ENCODE measurements around the gene TMEM132A. TPM values are rescaled to one million over a fixed set of nuclear protein-coding genes. Genes with fewer than 3 reads are reported as not detected.

The TMEM132A gene
- polyA plus RNA-seq, 1 of the 3 experiments (the other 2 are of a cell fraction) = 66.9 TPM

GRCh38 chr11:60964801-60965200 lies 40.5 kb downstream of the TMEM132A start:
- H3K9me2 ChIP-seq = no peaks in the 10 kb centered on the region
- H3K9me3 ChIP-seq = no peaks in the 10 kb centered on the region
- 47% methylated on average over 6 of the region's 6 CpGs for WGBS (ENCODE audit: low lambda C conversion rate)
- H3K79me2 ChIP-seq (ENCODE audit: insufficient read depth) = no peaks in the 10 kb centered on the region
- TF ChIP-seq ZBTB33 (IDR thresholded peaks at IDR 0.05; ENCODE audit: borderline replicate concordance, low read depth) = no peak
- TF ChIP-seq GATA2 (CRISPR knock-in tag; IDR thresholded peaks at IDR 0.05) = no peak
- no peak for TF ChIP-seq IRF3 (IDR thresholded peaks at IDR 0.05; ENCODE audit: low read depth, low read length)
- TF ChIP-seq GABPA (IDR thresholded peaks at IDR 0.05; ENCODE audit: low read depth) = no peak
- TF ChIP-seq EZH2phosphoT487 (IDR thresholded peaks at IDR 0.05; ENCODE audit: borderline replicate concordance, low read depth) = no peak
- no peak for TF ChIP-seq JUND (IDR thresholded peaks at IDR 0.05)
- TF ChIP-seq TCF12 (IDR thresholded peaks at IDR 0.05) = no peak
- no peak for TF ChIP-seq FOXM1 (IDR thresholded peaks at IDR 0.05; ENCODE audit: low read depth)
- TF ChIP-seq ELF1 (IDR thresholded peaks at IDR 0.05) = no peak
- TF ChIP-seq, protein P1, sequence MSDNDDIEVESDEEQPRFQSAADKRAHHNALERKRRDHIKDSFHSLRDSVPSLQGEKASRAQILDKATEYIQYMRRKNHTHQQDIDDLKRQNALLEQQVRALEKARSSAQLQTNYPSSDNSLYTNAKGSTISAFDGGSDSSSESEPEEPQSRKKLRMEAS (IDR thresholded peaks at IDR 0.05; ENCODE audit: low read depth) = no peak
- TF ChIP-seq FOXJ3 (CRISPR knock-in tag; IDR thresholded peaks at IDR 0.05) = no peak
- no peak overlapping the region for H3K4me3 ChIP-seq (ENCODE audit: low read depth in 2 of 2, low read length in 1 of 2)
- CTCF ChIA-PET = interaction anchor here (1.0 to 1.3 kb wide), 2 partner anchors 29 to 65 kb away, joined by 3 read pairs; no protein-coding TSS in a partner anchor
- DNase-seq = no peak
- no peaks in the 10 kb centered on the region for H3F3A ChIP-seq (replicated peaks; ENCODE audit: insufficient read depth)
- no peaks in the 10 kb centered on the region for H3K36me3 ChIP-seq (replicated peaks in 1 of 2; ENCODE audit: control insufficient read depth in 1 of 2, insufficient read depth in 2 of 2, low read length in 1 of 2)
- H3K4me2 ChIP-seq = no peak overlapping the region
- H3K27ac ChIP-seq (ENCODE audit: low read depth in 2 of 2, low read length in 1 of 2) = no peak overlapping the region
- H2AFZ ChIP-seq (ENCODE audit: low read depth) = no peak overlapping the region
- H3K9ac ChIP-seq = no peak overlapping the region
- POLR2A ChIA-PET = no interaction called here
- no peaks in the 10 kb centered on the region for H3K4me1 ChIP-seq (ENCODE audit: control insufficient read depth in 1 of 2, insufficient read depth in 2 of 2, low read depth in 1 of 2, low read length in 1 of 2)
- H3K27me3 ChIP-seq (ENCODE audit: insufficient read depth) = peaks cover 4% of the 10 kb centered on the region; the same call in 1 of the 2 replicates
- H4K20me1 ChIP-seq (ENCODE audit: insufficient read depth) = no peaks in the 10 kb centered on the region

DNA sequence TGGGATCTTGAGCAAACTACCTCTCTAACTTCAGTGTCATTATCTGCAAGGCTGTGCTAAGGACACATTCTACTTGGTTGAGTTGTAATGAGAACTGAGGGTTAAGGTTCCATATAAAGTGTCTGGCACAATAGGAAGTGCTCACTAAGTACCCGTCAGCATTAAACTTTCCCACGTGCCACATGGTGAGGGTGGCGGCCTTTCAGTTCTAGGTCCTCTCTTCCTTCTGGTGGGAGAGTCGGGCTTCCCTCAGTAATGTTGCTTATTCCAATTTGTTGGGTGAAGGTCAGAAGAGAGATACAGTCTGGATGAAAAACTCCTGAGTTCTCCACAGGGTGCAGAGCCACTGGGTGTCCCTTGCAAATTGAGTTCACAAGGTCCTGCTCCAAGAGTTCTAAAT lies 42.6 kb downstream of the TMEM132A start:
- no peak overlapping the region for H2AFZ ChIP-seq (ENCODE audit: low read depth)
- no peaks in the 10 kb centered on the region for H3K9me3 ChIP-seq
- no peaks in the 10 kb centered on the region for H3F3A ChIP-seq (replicated peaks; ENCODE audit: insufficient read depth)
- no peaks in the 10 kb centered on the region for H4K20me1 ChIP-seq (ENCODE audit: insufficient read depth)
- H3K4me1 ChIP-seq (ENCODE audit: control insufficient read depth in 1 of 2, insufficient read depth in 2 of 2, low read depth in 1 of 2, low read length in 1 of 2) = no peaks in the 10 kb centered on the region
- POLR2A ChIA-PET = no interaction called here
- CTCF ChIA-PET = interaction anchor here (5.1 kb wide), 1 partner anchor 14 kb away, joined by 29 read pairs; no protein-coding TSS in a partner anchor
- H3K4me3 ChIP-seq (ENCODE audit: low read depth in 2 of 2, low read length in 1 of 2) = no peak overlapping the region
- H3K27me3 ChIP-seq (ENCODE audit: insufficient read depth) = peaks cover 4% of the 10 kb centered on the region; the same call in 1 of the 2 replicates
- DNase-seq = no peak
- no peaks in the 10 kb centered on the region for H3K79me2 ChIP-seq (ENCODE audit: insufficient read depth)
- no peak overlapping the region for H3K4me2 ChIP-seq
- H3K36me3 ChIP-seq (replicated peaks in 1 of 2; ENCODE audit: control insufficient read depth in 1 of 2, insufficient read depth in 2 of 2, low read length in 1 of 2) = no peaks in the 10 kb centered on the region
- no peak overlapping the region for H3K27ac ChIP-seq (ENCODE audit: low read depth in 2 of 2, low read length in 1 of 2)
- no peaks in the 10 kb centered on the region for H3K9me2 ChIP-seq
- WGBS (ENCODE audit: low lambda C conversion rate) = 54% methylated on average over 4 of the region's 4 CpGs
- H3K9ac ChIP-seq = no peak overlapping the region
- TF ChIP-seq IRF3 (IDR thresholded peaks at IDR 0.05; ENCODE audit: low read depth, low read length) = no peak
- TF ChIP-seq, protein P2, sequence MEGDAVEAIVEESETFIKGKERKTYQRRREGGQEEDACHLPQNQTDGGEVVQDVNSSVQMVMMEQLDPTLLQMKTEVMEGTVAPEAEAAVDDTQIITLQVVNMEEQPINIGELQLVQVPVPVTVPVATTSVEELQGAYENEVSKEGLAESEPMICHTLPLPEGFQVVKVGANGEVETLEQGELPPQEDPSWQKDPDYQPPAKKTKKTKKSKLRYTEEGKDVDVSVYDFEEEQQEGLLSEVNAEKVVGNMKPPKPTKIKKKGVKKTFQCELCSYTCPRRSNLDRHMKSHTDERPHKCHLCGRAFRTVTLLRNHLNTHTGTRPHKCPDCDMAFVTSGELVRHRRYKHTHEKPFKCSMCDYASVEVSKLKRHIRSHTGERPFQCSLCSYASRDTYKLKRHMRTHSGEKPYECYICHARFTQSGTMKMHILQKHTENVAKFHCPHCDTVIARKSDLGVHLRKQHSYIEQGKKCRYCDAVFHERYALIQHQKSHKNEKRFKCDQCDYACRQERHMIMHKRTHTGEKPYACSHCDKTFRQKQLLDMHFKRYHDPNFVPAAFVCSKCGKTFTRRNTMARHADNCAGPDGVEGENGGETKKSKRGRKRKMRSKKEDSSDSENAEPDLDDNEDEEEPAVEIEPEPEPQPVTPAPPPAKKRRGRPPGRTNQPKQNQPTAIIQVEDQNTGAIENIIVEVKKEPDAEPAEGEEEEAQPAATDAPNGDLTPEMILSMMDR (IDR thresholded peaks at IDR 0.05) = no peak
- no peak for TF ChIP-seq TAF1 (IDR thresholded peaks at IDR 0.05; ENCODE audit: borderline replicate concordance, low read depth, low read length)
- no peak for TF ChIP-seq FOXJ3 (CRISPR knock-in tag; IDR thresholded peaks at IDR 0.05)
- TF ChIP-seq JUND (IDR thresholded peaks at IDR 0.05) = no peak
- no peak for TF ChIP-seq SMC3 (IDR thresholded peaks at IDR 0.05; ENCODE audit: low read depth, low read length)
- TF ChIP-seq, protein P3, sequence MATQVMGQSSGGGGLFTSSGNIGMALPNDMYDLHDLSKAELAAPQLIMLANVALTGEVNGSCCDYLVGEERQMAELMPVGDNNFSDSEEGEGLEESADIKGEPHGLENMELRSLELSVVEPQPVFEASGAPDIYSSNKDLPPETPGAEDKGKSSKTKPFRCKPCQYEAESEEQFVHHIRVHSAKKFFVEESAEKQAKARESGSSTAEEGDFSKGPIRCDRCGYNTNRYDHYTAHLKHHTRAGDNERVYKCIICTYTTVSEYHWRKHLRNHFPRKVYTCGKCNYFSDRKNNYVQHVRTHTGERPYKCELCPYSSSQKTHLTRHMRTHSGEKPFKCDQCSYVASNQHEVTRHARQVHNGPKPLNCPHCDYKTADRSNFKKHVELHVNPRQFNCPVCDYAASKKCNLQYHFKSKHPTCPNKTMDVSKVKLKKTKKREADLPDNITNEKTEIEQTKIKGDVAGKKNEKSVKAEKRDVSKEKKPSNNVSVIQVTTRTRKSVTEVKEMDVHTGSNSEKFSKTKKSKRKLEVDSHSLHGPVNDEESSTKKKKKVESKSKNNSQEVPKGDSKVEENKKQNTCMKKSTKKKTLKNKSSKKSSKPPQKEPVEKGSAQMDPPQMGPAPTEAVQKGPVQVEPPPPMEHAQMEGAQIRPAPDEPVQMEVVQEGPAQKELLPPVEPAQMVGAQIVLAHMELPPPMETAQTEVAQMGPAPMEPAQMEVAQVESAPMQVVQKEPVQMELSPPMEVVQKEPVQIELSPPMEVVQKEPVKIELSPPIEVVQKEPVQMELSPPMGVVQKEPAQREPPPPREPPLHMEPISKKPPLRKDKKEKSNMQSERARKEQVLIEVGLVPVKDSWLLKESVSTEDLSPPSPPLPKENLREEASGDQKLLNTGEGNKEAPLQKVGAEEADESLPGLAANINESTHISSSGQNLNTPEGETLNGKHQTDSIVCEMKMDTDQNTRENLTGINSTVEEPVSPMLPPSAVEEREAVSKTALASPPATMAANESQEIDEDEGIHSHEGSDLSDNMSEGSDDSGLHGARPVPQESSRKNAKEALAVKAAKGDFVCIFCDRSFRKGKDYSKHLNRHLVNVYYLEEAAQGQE (IDR thresholded peaks at IDR 0.05; ENCODE audit: low read depth, low read length) = no peak
